Upper lobe of left lung (tissue), 4 donors: Measurements from ENCODE around the gene SEPTIN2.
A peak's percentile ranks its signal among the peaks of the same experiment; 100 is the strongest.

Experiments
- CTCF ChIP-seq, 6 experiments: fragments of 450-650 bp in 4 of 6; fragments of 200-600 bp in 2 of 6; sonication (generic) in 2 of 6; IDR thresholded peaks; one replicate each; pipeline ENCODE4 v1.5.1; 2016 to 2019; ENCODE audit warnings: antibody characterized with exemption in 6 of 6
- EP300 ChIP-seq, 4 donors: sonication (generic); formaldehyde crosslinking; IDR thresholded peaks; one replicate each; pipeline ENCODE4 v1.5.1; 2017; ENCODE audit warnings: antibody characterized with exemption in 4 of 4, control low read depth in 2 of 4
- POLR2A ChIP-seq, 4 donors: fragments of 450-650 bp; IDR thresholded peaks; one replicate each; pipeline ENCODE4 v1.5.1; 2016 to 2017; ENCODE audit warnings: antibody characterized with exemption in 4 of 4, mild to moderate bottlenecking in 2 of 4

GRCh38 chr2:241354668-241355658 lies 39.2 kb downstream of the SEPTIN2 start:
- no peak for TF ChIP-seq EP300 (IDR thresholded peaks at IDR 0.05)
- peak in 1 of 6 experiments; percentile 19 for TF ChIP-seq CTCF (IDR thresholded peaks at IDR 0.05)
- TF ChIP-seq POLR2A (IDR thresholded peaks at IDR 0.05), result no peak
